ENCODE measurements around the gene ITSN2.

GRCh38 chr2:24374301-24374700 lies 14.0 kb upstream of the ITSN2 start:
- TF ChIP-seq CTCF (conservative IDR thresholded peaks at IDR 0.05 in 1 of 2, IDR thresholded peaks at IDR 0.05 in 1 of 2; ENCODE audit: low read depth in 1 of 2, low read length in 2 of 2) (no peak), EZH2 (IDR thresholded peaks at IDR 0.05; ENCODE audit: low read length, missing control alignments) (no peak)
